ENCODE data around the gene SLC8A3. TPM values are rescaled to one million over a fixed set of nuclear protein-coding genes. Genes with fewer than 3 reads are reported as not detected.

Gene SLC8A3
- total RNA-seq, 4 donors from 2014 or later: 0.85 to 1.8 (median 1.0) TPM; not detected in 1

DNA sequence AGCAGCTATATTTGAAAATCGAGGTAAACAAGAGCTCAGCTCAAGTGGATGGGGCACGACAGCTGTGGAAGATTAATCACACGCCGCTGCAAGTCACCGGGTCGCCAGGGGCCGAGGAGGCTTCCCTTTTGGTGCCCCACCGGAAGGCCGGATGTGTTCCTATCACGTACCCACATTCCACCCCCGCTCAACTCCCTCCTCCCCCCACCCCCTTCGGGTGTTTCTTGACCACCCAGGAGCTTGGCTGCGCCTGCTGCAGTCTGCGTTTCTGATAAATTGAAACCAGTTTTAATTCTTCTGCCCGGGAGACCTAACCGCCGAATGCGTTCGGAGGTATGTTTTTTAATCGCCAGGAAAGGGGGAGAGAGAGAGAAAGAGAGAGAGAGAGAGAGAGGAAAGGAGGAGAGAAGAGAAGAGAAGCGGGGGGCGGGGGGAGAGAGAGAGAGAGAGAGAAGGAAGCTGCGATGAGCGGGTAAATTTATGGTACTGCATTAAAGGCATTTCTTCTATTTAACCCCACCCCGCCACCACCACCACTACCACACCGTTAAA is 1.8 kb downstream of the SLC8A3 start:
- Histone ChIP-seq H3K9me3 (no peaks in the 10 kb centered on the region), H3K27ac (no peak overlapping the region), H3K36me3 (no peaks in the 10 kb centered on the region), H3K4me3 (no peak overlapping the region), H3K27me3 (no peaks in the 10 kb centered on the region), H3K4me1 (no peaks in the 10 kb centered on the region)
- intact Hi-C loops (cut with DNase I; ENCODE audit: low total_unique reads): no loop called here
- TF ChIP-seq, protein P1, sequence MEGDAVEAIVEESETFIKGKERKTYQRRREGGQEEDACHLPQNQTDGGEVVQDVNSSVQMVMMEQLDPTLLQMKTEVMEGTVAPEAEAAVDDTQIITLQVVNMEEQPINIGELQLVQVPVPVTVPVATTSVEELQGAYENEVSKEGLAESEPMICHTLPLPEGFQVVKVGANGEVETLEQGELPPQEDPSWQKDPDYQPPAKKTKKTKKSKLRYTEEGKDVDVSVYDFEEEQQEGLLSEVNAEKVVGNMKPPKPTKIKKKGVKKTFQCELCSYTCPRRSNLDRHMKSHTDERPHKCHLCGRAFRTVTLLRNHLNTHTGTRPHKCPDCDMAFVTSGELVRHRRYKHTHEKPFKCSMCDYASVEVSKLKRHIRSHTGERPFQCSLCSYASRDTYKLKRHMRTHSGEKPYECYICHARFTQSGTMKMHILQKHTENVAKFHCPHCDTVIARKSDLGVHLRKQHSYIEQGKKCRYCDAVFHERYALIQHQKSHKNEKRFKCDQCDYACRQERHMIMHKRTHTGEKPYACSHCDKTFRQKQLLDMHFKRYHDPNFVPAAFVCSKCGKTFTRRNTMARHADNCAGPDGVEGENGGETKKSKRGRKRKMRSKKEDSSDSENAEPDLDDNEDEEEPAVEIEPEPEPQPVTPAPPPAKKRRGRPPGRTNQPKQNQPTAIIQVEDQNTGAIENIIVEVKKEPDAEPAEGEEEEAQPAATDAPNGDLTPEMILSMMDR (IDR thresholded peaks at IDR 0.05): no peak
- no peak for TF ChIP-seq POLR2A (IDR thresholded peaks at IDR 0.05)
- no peak for DNase-seq

DNA sequence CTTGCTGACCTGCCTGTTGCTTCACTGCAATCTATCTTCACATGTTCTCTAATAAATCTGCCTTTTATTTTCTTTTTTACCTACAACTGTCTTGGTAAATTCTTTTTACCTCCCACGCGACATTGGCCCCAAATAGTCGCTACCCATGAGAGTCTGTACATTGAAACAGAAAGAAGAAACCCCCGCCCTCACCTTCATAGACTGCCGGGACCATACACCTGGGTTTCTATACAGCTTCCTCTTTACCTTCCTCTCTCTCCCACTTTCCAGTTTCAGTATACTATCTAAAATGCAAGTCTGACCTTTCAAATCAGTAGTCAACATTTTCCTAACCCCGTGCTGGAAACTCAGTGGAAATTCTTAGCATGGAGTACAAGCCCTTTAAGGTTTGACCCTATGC is 4.8 kb downstream of the SLC8A3 start:
- TF ChIP-seq, protein P1 (IDR thresholded peaks at IDR 0.05): no peak
- no peak for TF ChIP-seq POLR2A (IDR thresholded peaks at IDR 0.05)
- no peaks in the 10 kb centered on the region for H3K27me3 ChIP-seq
- intact Hi-C loops (cut with DNase I; ENCODE audit: low total_unique reads): no loop called here
- H3K4me1 ChIP-seq: no peaks in the 10 kb centered on the region
- H3K4me3 ChIP-seq: no peak overlapping the region
- H3K27ac ChIP-seq: no peak overlapping the region
- no peaks in the 10 kb centered on the region for H3K9me3 ChIP-seq
- no peaks in the 10 kb centered on the region for H3K36me3 ChIP-seq
- no peak for DNase-seq

- no peak for TF ChIP-seq POLR2A (IDR thresholded peaks at IDR 0.05)
- TF ChIP-seq, protein P1 (IDR thresholded peaks at IDR 0.05): no peak
- H3K4me1 ChIP-seq: no peaks in the 10 kb centered on the region
- H3K27me3 ChIP-seq: no peaks in the 10 kb centered on the region
- no peaks in the 10 kb centered on the region for H3K9me3 ChIP-seq
- H3K27ac ChIP-seq: no peak overlapping the region
- DNase-seq: no peak
- intact Hi-C loops (cut with DNase I; ENCODE audit: low total_unique reads): no loop called here
- no peak overlapping the region for H3K4me3 ChIP-seq
- no peaks in the 10 kb centered on the region for H3K36me3 ChIP-seq
These were observed 7.5 kb downstream of the SLC8A3 start for GRCh38 chr14:70181276-70181675.

DNA sequence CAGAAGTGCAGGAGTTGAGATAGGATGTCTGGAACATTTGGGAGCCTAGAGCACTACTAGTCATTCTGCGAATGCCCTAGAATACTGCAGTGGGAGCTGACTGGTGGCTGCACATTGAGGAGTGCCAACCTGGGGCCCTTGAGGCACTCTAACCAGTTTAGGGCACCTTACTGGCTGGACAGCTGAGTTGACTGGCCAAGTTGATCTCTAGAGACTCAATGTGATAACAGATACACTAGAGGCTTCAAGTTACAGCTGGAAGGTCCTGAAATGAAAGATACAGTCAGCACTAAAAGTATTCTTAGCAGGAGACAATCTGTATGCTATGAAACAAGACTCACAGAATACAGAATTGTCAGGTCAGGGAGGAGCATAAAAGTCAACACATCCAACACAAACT is 8.0 kb downstream of the SLC8A3 start:
- H3K4me3 ChIP-seq: no peak overlapping the region
- no peaks in the 10 kb centered on the region for H3K27me3 ChIP-seq
- no peaks in the 10 kb centered on the region for H3K4me1 ChIP-seq
- no peak overlapping the region for H3K27ac ChIP-seq
- TF ChIP-seq, protein P1 (IDR thresholded peaks at IDR 0.05): no peak
- no peak for TF ChIP-seq POLR2A (IDR thresholded peaks at IDR 0.05)
- H3K9me3 ChIP-seq: no peaks in the 10 kb centered on the region
- intact Hi-C loops (cut with DNase I; ENCODE audit: low total_unique reads): no loop called here
- no peaks in the 10 kb centered on the region for H3K36me3 ChIP-seq
- no peak for DNase-seq

- no peak overlapping the region for H3K27ac ChIP-seq
These were observed 11.5 kb downstream of the SLC8A3 start for GRCh38 chr14:70177081-70177800.

More at GRCh38 chr14:70177081-70177800, 11.5 kb downstream of the SLC8A3 start:
- H3K27me3 ChIP-seq: no peaks in the 10 kb centered on the region
- no peaks in the 10 kb centered on the region for H3K4me1 ChIP-seq
- intact Hi-C loops (cut with DNase I; ENCODE audit: low total_unique reads): no loop called here
- DNase-seq: no peak
- H3K36me3 ChIP-seq: no peaks in the 10 kb centered on the region
- TF ChIP-seq, protein P1 (IDR thresholded peaks at IDR 0.05): no peak
- no peak for TF ChIP-seq POLR2A (IDR thresholded peaks at IDR 0.05)
- H3K9me3 ChIP-seq: no peaks in the 10 kb centered on the region
- H3K4me3 ChIP-seq: no peak overlapping the region

Data from uterus (tissue), 4 donors.